Activated T-helper 1 cell treated with anti-CD3 and anti-CD28 coated beads, Interleukin-12 subunit alpha, Interleukin-12 subunit beta, Interleukin-2, Interleukin-4 antibody, amounts not matched to agents 30 ng/mL and 10 ng/mL and 1 ng/mL, durations not matched to agents 14 hours and 24 hours and 36 hours (primary cell): ENCODE measurements around the gene POPDC3. TPM values are rescaled to one million over a fixed set of nuclear protein-coding genes. Genes with fewer than 3 reads are reported as not detected.
"Not testable (repeated sequence)": the region's sequence is repeated elsewhere in the genome, so short reads cannot be mapped to it uniquely, and the experiment has no call there.

ENCODE experiments used
- DNase-seq: peaks from one replicate; pipeline ENCODE4 v3.0.0; 2021; ENCODE audit warnings: low spot score
- H3K27ac Mint-ChIP-seq: one replicate; pipeline ENCODE4 v1.8.0; 2021; ENCODE audit warnings: mild to moderate bottlenecking, mixed read lengths
- H3K27me3 Mint-ChIP-seq: one replicate; pipeline ENCODE4 v1.8.0; 2022; ENCODE audit warnings: mild to moderate bottlenecking, moderate library complexity, mixed read lengths; ENCODE audit not compliant: insufficient read depth
- H3K36me3 Mint-ChIP-seq: one replicate; pipeline ENCODE4 v1.8.0; 2021; ENCODE audit warnings: low read depth, mixed read lengths
- H3K4me1 Mint-ChIP-seq: one replicate; pipeline ENCODE4 v1.8.0; 2021; ENCODE audit warnings: low read depth, mixed read lengths
- H3K4me3 Mint-ChIP-seq: one replicate; pipeline ENCODE4 v1.8.0; 2021; ENCODE audit warnings: mild to moderate bottlenecking, moderate library complexity, mixed read lengths
- H3K9me3 Mint-ChIP-seq: one replicate; pipeline ENCODE4 v1.8.0; 2021; ENCODE audit warnings: mixed read lengths
- intact Hi-C: fragments of 100-400 bp; cut with micrococcal nuclease; formaldehyde crosslinking; loops from one replicate; pipeline ENCODE4 v1.15.1; 2024
- total RNA-seq: library from RNA; stranded (reverse); gene quantifications from 2 replicates; pipeline ENCODE4 v1.2.3, GENCODE V29; 2022

Gene POPDC3
- total RNA-seq, 1 donor from 2014 or later, result not detected

DNA sequence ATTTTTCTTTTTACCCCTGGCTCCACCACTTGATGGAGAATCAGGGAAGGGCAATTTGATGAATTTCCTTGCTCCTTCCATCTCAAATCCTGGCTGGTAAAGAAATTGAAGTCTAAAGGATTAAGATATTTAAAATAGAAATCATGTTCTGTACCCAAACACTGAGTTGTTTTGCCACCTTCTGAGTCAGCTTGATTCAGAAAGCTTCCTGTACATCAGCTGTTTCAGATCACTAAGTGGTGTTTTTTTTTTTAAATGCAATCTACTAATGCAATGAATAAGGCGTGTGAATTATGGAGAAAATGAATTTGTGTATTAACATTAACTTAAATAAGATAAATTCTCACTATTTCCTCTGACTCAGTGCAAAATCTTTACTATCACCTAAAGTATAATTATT, 11.5 kb upstream of the POPDC3 start:
- Mint-ChIP-seq H3K4me1 (no peaks in the 10 kb centered on the region), H3K27me3 (peaks cover 3% of the 10 kb centered on the region), H3K27ac (no peak overlapping the region), H3K9me3 (no peaks in the 10 kb centered on the region), H3K36me3 (no peaks in the 10 kb centered on the region), H3K4me3 (no peak overlapping the region)
- intact Hi-C loops, result no loop called here
- DNase-seq, result no peak

DNA sequence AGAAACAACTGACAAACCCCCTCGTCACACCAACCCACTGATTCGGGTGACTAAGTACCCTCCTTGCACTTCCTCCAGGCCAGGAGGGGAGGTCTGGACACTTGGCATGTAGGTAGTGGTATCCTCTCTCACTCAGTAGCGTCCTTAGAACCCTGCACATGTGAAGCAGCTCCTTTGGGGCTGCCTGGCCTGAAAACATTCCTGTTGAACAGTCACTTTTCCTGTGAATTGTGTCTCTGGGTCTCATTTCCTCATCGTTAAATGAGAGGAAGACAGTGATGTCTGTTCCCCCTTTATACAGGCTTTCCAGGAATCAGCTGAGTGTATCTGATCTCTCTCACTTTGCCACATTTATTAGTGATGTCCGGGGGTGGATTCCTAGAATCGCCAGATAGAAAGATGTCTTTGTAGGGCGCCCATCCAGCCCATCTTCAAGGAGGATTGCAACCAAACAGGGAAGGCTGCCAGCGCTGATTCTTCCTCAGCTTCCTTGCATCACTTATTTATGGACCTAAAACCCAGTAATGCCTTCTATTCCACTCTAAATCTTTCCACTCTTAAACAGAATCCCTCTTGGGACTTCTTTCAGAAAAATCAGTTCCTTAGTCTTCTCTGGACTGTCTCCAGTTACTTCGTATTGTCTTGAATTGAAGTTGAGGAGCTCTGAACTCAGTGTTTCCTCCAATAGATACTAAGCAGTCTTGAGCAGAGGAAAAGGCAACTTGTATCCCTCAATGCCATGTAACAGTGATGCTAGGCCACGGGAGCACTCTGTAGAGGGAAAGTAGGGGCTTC, 9.4 kb upstream of the POPDC3 start:
- intact Hi-C loops, result no loop called here
- H3K27me3 Mint-ChIP-seq, result peaks cover 9% of the 10 kb centered on the region
- H3K36me3 Mint-ChIP-seq, result no peaks in the 10 kb centered on the region
- no peaks in the 10 kb centered on the region for H3K4me1 Mint-ChIP-seq
- no peak overlapping the region for H3K27ac Mint-ChIP-seq
- H3K9me3 Mint-ChIP-seq, result no peaks in the 10 kb centered on the region
- H3K4me3 Mint-ChIP-seq, result no peak overlapping the region
- no peak for DNase-seq

DNA sequence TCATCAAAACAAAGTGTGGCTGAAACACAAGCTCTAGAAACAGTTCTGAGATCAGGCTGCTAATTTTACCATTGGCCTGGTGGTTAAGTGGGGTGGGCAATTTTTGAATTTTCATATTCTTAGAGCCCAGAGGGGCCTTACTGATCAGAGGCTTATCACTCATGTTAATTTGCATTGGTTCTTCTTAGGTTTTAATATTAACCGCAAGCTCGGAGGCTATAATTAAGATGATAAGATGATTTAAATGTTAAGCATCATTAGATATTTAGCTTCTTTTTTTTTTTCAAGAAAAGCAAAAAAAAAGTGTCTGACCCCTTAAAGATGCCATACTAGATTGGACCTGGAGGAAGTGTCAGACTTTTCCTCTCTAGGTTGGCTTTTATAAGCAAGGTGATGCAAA, 8.4 kb upstream of the POPDC3 start:
- no peak overlapping the region for H3K27ac Mint-ChIP-seq
- no peak for DNase-seq
- no peaks in the 10 kb centered on the region for H3K36me3 Mint-ChIP-seq
- peaks cover 16% of the 10 kb centered on the region for H3K27me3 Mint-ChIP-seq
- H3K4me3 Mint-ChIP-seq, result no peak overlapping the region
- no peaks in the 10 kb centered on the region for H3K9me3 Mint-ChIP-seq
- H3K4me1 Mint-ChIP-seq, result no peaks in the 10 kb centered on the region
- intact Hi-C loops, result no loop called here

- no peak overlapping the region for H3K27ac Mint-ChIP-seq
- H3K9me3 Mint-ChIP-seq, result no peaks in the 10 kb centered on the region
- H3K36me3 Mint-ChIP-seq, result no peaks in the 10 kb centered on the region
- peaks cover 29% of the 10 kb centered on the region for H3K27me3 Mint-ChIP-seq
- intact Hi-C loops, result no loop called here
- H3K4me3 Mint-ChIP-seq, result no peak overlapping the region
- H3K4me1 Mint-ChIP-seq, result no peaks in the 10 kb centered on the region
- no peak for DNase-seq
These were observed 6.8 kb upstream of the POPDC3 start for GRCh38 chr6:105186576-105186975.

GRCh38 chr6:105184921-105185320, 5.1 kb upstream of the POPDC3 start:
- Mint-ChIP-seq H3K4me1 (peaks cover 4% of the 10 kb centered on the region), H3K36me3 (peaks cover 1% of the 10 kb centered on the region), H3K9me3 (no peaks in the 10 kb centered on the region), H3K27ac (no peak overlapping the region), H3K4me3 (no peak overlapping the region), H3K27me3 (peaks cover 45% of the 10 kb centered on the region)
- no peak for DNase-seq
- intact Hi-C loops, result no loop called here

GRCh38 chr6:105181981-105182515, 2.2 kb upstream of the POPDC3 start:
- peaks cover 62% of the 10 kb centered on the region for H3K27me3 Mint-ChIP-seq
- H3K4me1 Mint-ChIP-seq, result peaks cover 5% of the 10 kb centered on the region
- H3K4me3 Mint-ChIP-seq, result no peak overlapping the region
- no peak for DNase-seq
- H3K9me3 Mint-ChIP-seq, result no peaks in the 10 kb centered on the region
- no peak overlapping the region for H3K27ac Mint-ChIP-seq
- intact Hi-C loops, result no loop called here
- H3K36me3 Mint-ChIP-seq, result peaks cover 1% of the 10 kb centered on the region

- peaks cover 1% of the 10 kb centered on the region for H3K36me3 Mint-ChIP-seq
- DNase-seq, result no peak
- intact Hi-C loops, result no loop called here
- H3K27me3 Mint-ChIP-seq, result peaks cover 55% of the 10 kb centered on the region
- H3K9me3 Mint-ChIP-seq, result no peaks in the 10 kb centered on the region
- H3K4me1 Mint-ChIP-seq, result peaks cover 5% of the 10 kb centered on the region
- H3K27ac Mint-ChIP-seq, result no peak overlapping the region
- no peak overlapping the region for H3K4me3 Mint-ChIP-seq
These were observed 1.2 kb downstream of the POPDC3 start for GRCh38 chr6:105178636-105179035.

GRCh38 chr6:105178110-105178509, 1.7 kb downstream of the POPDC3 start:
- intact Hi-C loops, result no loop called here

DNA sequence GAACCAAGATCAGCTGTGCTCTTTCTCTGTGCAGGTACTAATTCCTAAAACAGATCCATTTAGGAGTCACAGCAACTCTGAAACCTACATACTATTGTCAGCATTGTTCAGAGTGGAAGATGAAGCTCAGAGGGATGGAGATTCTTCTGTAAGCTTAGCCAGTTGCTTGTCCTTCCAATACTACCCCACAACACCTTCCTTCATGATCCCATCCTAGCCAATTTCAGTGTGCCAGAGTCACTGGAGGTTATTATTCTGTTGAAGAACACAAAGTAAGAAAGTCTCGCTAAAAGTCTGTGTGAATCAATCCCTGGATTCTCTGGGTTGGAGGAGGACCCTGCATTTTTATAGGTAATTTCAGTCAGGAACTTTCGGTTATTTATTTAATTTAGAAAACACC, 2.3 kb downstream of the POPDC3 start:
- peaks cover 49% of the 10 kb centered on the region for H3K27me3 Mint-ChIP-seq
- DNase-seq, result no peak
- H3K27ac Mint-ChIP-seq, result no peak overlapping the region
- H3K36me3 Mint-ChIP-seq, result peaks cover 1% of the 10 kb centered on the region
- no peaks in the 10 kb centered on the region for H3K9me3 Mint-ChIP-seq
- intact Hi-C loops, result no loop called here
- peaks cover 5% of the 10 kb centered on the region for H3K4me1 Mint-ChIP-seq
- no peak overlapping the region for H3K4me3 Mint-ChIP-seq

More at GRCh38 chr6:105178110-105178509, 1.7 kb downstream of the POPDC3 start:
- Mint-ChIP-seq H3K27me3 (peaks cover 54% of the 10 kb centered on the region), H3K36me3 (peaks cover 1% of the 10 kb centered on the region), H3K27ac (no peak overlapping the region), H3K4me3 (no peak overlapping the region), H3K4me1 (peaks cover 5% of the 10 kb centered on the region), H3K9me3 (no peaks in the 10 kb centered on the region)
- no peak for DNase-seq

- no peak for DNase-seq
- Mint-ChIP-seq H3K9me3 (no peaks in the 10 kb centered on the region), H3K36me3 (no peaks in the 10 kb centered on the region), H3K27me3 (peaks cover 28% of the 10 kb centered on the region), H3K4me3 (no peak overlapping the region), H3K4me1 (no peaks in the 10 kb centered on the region), H3K27ac (no peak overlapping the region)
- intact Hi-C loops, result no loop called here
These were observed 5.3 kb downstream of the POPDC3 start for GRCh38 chr6:105174512-105174911.

DNA sequence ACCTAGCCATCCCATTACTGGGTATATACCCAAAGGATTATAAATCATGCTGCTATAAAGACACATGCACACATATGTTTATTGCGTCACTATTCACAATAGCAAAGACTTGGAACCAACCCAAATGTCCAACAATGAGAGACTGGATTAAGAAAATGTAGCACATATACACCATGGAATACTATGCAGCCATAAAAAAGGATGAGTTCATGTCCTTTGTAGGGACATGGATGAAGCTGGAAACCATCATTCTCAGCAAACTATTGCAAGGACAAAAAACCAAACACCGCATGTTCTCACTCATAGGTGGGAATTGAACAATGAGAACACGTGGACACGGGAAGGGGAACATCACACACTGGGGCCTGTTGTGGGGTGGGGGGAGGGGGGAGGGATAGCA, 7.3 kb downstream of the POPDC3 start:
- H3K27me3 Mint-ChIP-seq, result peaks cover 13% of the 10 kb centered on the region
- intact Hi-C loops, H3K4me3 Mint-ChIP-seq: not testable (repeated sequence)

GRCh38 chr6:105170059-105170458, 9.8 kb downstream of the POPDC3 start:
- Mint-ChIP-seq H3K4me1 (no peaks in the 10 kb centered on the region), H3K36me3 (no peaks in the 10 kb centered on the region), H3K9me3 (no peaks in the 10 kb centered on the region), H3K27me3 (peaks cover 13% of the 10 kb centered on the region), H3K4me3 (no peak overlapping the region), H3K27ac (no peak overlapping the region)
- DNase-seq, result no peak
- intact Hi-C loops, result no loop called here

More for the DNA sequence above, 7.3 kb downstream of the POPDC3 start:
- not testable (repeated sequence) for H3K4me1 Mint-ChIP-seq, H3K27ac Mint-ChIP-seq, DNase-seq, H3K36me3 Mint-ChIP-seq, H3K9me3 Mint-ChIP-seq

- peaks cover 9% of the 10 kb centered on the region for H3K27me3 Mint-ChIP-seq
- H3K4me3 Mint-ChIP-seq, result no peak overlapping the region
- H3K36me3 Mint-ChIP-seq, result no peaks in the 10 kb centered on the region
- H3K27ac Mint-ChIP-seq, result no peak overlapping the region
- no peak for DNase-seq
- intact Hi-C loops, result no loop called here
- H3K4me1 Mint-ChIP-seq, result no peaks in the 10 kb centered on the region
- no peaks in the 10 kb centered on the region for H3K9me3 Mint-ChIP-seq
These were observed 11.9 kb downstream of the POPDC3 start for GRCh38 chr6:105167914-105168313.
